ENCODE measurements around the gene KY.

Gene KY

GRCh38 chr3:134667956-134668355 is 17.1 kb upstream of the KY start:
- no peak for DNase-seq (ENCODE audit: low read depth)

- DNase-seq (ENCODE audit: low read depth) = no peak
Measured at GRCh38 chr3:134667406-134667805, 16.6 kb upstream of the KY start.

GRCh38 chr3:134666885-134667284 is 16.1 kb upstream of the KY start:
- DNase-seq (ENCODE audit: low read depth) = no peak

- DNase-seq (ENCODE audit: low read depth) = no peak
Measured at GRCh38 chr3:134666466-134666865, 15.6 kb upstream of the KY start.

- DNase-seq (ENCODE audit: low read depth) = no peak
Measured at GRCh38 chr3:134666052-134666451, 15.2 kb upstream of the KY start.

- DNase-seq (ENCODE audit: low read depth) = no peak
Measured at GRCh38 chr3:134665243-134665642, 14.4 kb upstream of the KY start.

GRCh38 chr3:134663721-134664456 is 13.1 kb upstream of the KY start:
- no peak for DNase-seq (ENCODE audit: low read depth)

GRCh38 chr3:134660046-134660441 is 9.2 kb upstream of the KY start:
- no peak for DNase-seq (ENCODE audit: low read depth)

GRCh38 chr3:134659391-134660045 is 8.7 kb upstream of the KY start:
- DNase-seq (ENCODE audit: low read depth) = no peak

- no peak for DNase-seq (ENCODE audit: low read depth)
Measured at GRCh38 chr3:134658555-134658954, 7.7 kb upstream of the KY start.

- no peak for DNase-seq (ENCODE audit: low read depth)
Measured at GRCh38 chr3:134656211-134656800, 5.5 kb upstream of the KY start.

- no peak for DNase-seq (ENCODE audit: low read depth)
Measured at GRCh38 chr3:134655706-134656105, 4.9 kb upstream of the KY start.

GRCh38 chr3:134654031-134654430 is 3.2 kb upstream of the KY start:
- DNase-seq (ENCODE audit: low read depth) = no peak

- DNase-seq (ENCODE audit: low read depth) = no peak
Measured at GRCh38 chr3:134652886-134653630, 2.2 kb upstream of the KY start.

GRCh38 chr3:134652409-134652831 is 1.6 kb upstream of the KY start:
- peak; percentile 6 for DNase-seq (ENCODE audit: low read depth)

- no peak for DNase-seq (ENCODE audit: low read depth)
Measured at GRCh38 chr3:134651347-134652041, 672 bp upstream of the KY start.

GRCh38 chr3:134649106-134649705 is 1.6 kb downstream of the KY start:
- DNase-seq (ENCODE audit: low read depth) = no peak

GRCh38 chr3:134647902-134648760 is 2.7 kb downstream of the KY start:
- no peak for DNase-seq (ENCODE audit: low read depth)

GRCh38 chr3:134646086-134646485 is 4.7 kb downstream of the KY start:
- DNase-seq (ENCODE audit: low read depth) = no peak

GRCh38 chr3:134645515-134645914 is 5.3 kb downstream of the KY start:
- no peak for DNase-seq (ENCODE audit: low read depth)
